Adrenal gland (tissue), 12 donors: ENCODE results near the gene CDHR2. TPM values are rescaled to one million over a fixed set of nuclear protein-coding genes. Genes with fewer than 3 reads are reported as not detected.

Experiments
- DNase-seq, 7 donors: peaks; one replicate each; pipeline ENCODE4 v3.0.0-alpha.2; 2019 to 2020
- H3K27ac ChIP-seq, 5 donors: fragments of 200-600 bp; sonication (generic) in 4 of 5; 1 replicate in 3 of 5; 2 replicates in 2 of 5; pipeline versions ENCODE4 v1.5.1 to v1.8.0; 2016 to 2020; ENCODE audit warnings: mild to moderate bottlenecking in 1 of 5
- H3K27me3 ChIP-seq: fragments of 200-600 bp; 2 replicates; pipeline ENCODE4 v1.8.0; 2021
- H3K36me3 ChIP-seq, 2 donors: fragments of 200-600 bp; replicated peaks in 1 of 2; 1 replicate in 1 of 2; 2 replicates in 1 of 2; pipeline versions ENCODE4 v1.5.1 to v1.8.0; 2018 to 2022
- H3K4me1 ChIP-seq, 2 donors: fragments of 200-600 bp; replicated peaks in 1 of 2; 1 replicate in 1 of 2; 2 replicates in 1 of 2; pipeline versions ENCODE4 v1.5.1 to v1.8.0; 2018 to 2021
- H3K4me3 ChIP-seq, 4 donors: fragments of 200-600 bp; sonication (generic) in 3 of 4; one replicate each; pipeline ENCODE4 v1.5.1; 2016 to 2018
- H3K9me3 ChIP-seq, 3 donors: fragments of 200-600 bp; sonication (generic) in 1 of 3; replicated peaks in 1 of 3; 1 replicate in 2 of 3; 2 replicates in 1 of 3; pipeline versions ENCODE4 v1.5.1 to v1.8.0; 2016 to 2021
- CTCF ChIP-seq, 6 experiments: fragments of 450-650 bp in 4 of 6; fragments of 200-600 bp in 2 of 6; sonication (generic) in 1 of 6; IDR thresholded peaks; 1 replicate in 5 of 6; 2 replicates in 1 of 6; pipeline versions ENCODE4 v1.5.1 to v1.8.0; 2016 to 2021; ENCODE audit warnings: antibody characterized with exemption in 6 of 6, mild to moderate bottlenecking in 2 of 6, moderate library complexity in 1 of 6
- POLR2A ChIP-seq, 2 donors: fragments of 450-650 bp; IDR thresholded peaks; one replicate each; pipeline ENCODE4 v1.6.1; 2017; ENCODE audit warnings: antibody characterized with exemption in 2 of 2, mild to moderate bottlenecking in 2 of 2, moderate library complexity in 1 of 2
- WGBS, 4 donors: extraction: QIAGEN DNeasy Blood & Tissue Kit in 2 of 4; methylation state at CpG; one replicate each; pipeline versions ENCODE4 v1.1.5 to v1.1.7; 2013 to 2017; 5-methylcytosine and 5-hydroxymethylcytosine counted together
- intact Hi-C, 2 donors: fragments of 100-400 bp; cut with DNase I; formaldehyde crosslinking; loops; one replicate each; pipeline versions ENCODE4 v1.14.1 to v1.15.0; 2022 to 2023
- microRNA-seq, 3 donors: library from miRNA; unstranded; fragments of <30 nt; microRNA quantifications; one replicate each; pipeline ENCODE4, GENCODE V29; 2017 to 2020
- polyA plus RNA-seq, 3 donors: library from polyadenylated mRNA; stranded (reverse); fragments of 200-250 nt in 2 of 3; fragments of 350-450 nt in 1 of 3; fragmentation: Illumina TruSeq in 1 of 3; extraction: RNeasy Lipid Tissue Mini Kit (QIAGEN cat#74804) in 1 of 3; gene quantifications; one replicate each; pipeline ENCODE4 v1.2.3, GENCODE V29; 2013 to 2014
- small RNA-seq, 2 donors: library from RNA; depleted of rRNA; stranded (forward); fragments of <200 nt; gene quantifications; one replicate each; pipeline ENCODE3, GENCODE V24; 2016
- total RNA-seq, 9 donors: library from RNA; depleted of rRNA in 4 of 9; stranded (reverse); fragments of >200 nt in 4 of 9; fragments of 120-200 nt in 1 of 9; fragmentation: NEBNext Ultra II Directional in 1 of 9; extraction: Animal tissue kit (Norgen Biotek cat#: 25700) in 1 of 9; gene quantifications; one replicate each; pipeline versions ENCODE4 v1.1.0 to v1.2.4, GENCODE V29; 2013 to 2023
- donor health status: healthy with polysubstance abuse.
- donor health status: Bipolar disorder and iron deficiency.
- donor health status: DM: yes; HTN: yes; CAD: no.
- donor health status: DM: no; HTN: no; CAD: no.
- donor health status: DM: no; HTN: no; CAD: no.
- donor health status: DM: yes; HTN: yes; CAD: no.

CDHR2 gene
- total and polyA plus RNA-seq, 12 donors = under 0.01 to 0.55 (median 0.15) TPM; not detected in 2

DNA sequence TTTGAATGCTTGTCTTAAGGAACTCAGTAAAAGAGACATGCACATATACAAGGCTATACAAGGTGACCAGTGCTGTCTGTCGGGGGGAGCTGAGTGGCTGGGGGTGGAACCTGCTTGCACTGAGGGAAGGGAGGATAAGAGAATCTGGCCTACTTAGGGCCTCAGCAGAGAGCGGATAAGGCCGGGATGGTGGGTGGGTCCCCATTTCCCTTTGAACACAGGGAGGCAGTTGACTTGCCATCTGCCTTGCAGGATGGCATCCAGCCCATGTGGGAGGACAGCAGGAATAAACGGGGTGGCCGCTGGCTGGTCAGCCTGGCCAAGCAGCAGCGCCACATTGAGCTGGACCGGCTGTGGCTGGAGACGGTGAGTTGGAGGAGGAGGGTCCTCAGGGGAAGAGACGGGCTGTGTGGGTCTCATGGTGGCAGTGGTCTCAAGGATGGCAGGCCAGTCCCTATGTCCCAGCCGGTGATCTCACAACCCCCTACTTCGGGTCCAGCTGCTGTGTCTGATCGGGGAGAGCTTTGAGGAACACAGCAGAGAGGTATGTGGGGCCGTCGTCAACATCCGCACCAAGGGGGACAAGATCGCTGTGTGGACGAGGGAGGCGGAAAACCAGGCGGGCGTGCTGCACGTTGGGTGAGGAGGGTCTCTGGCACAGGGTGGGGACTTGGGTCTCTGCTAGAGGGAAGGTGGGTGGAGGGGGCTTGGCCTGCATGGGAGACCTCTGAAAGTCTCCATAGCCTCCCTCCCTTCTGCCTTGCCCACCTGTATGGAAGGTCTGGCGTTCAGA is 95.9 kb downstream of the CDHR2 start:
- no peaks in the 10 kb centered on the region for H3K9me3 ChIP-seq
- H3K4me3 ChIP-seq = no peak overlapping the region
- H3K4me1 ChIP-seq = peaks cover 15 to 26% of the 10 kb centered on the region in 2 donors
- 93 to 96% (median 95%) methylated on average over 17 to 22 of the region's 22 CpGs for WGBS, 4 donors
- intact Hi-C loops = no loop called here
- no peak for DNase-seq
- H3K27ac ChIP-seq = no peak overlapping the region
- H3K36me3 ChIP-seq = no peaks in the 10 kb centered on the region
- TF ChIP-seq POLR2A (IDR thresholded peaks at IDR 0.05) (no peak), CTCF (IDR thresholded peaks at IDR 0.05) (no peak)
- no peaks in the 10 kb centered on the region for H3K27me3 ChIP-seq

Small RNA genes lying within 50 kb of the gene (microRNA-seq; reads per million reads assigned to microRNA genes)
- gene MIR4281 = 0 reads per million in 3 donors

Small RNA genes lying within 50 kb of the gene (small RNA-seq; reads per million reads assigned to genes)
- gene MIR4281 = 0 reads per million in 2 donors
- 0 reads per million in 2 donors for gene RF00019
- 0 reads per million in 2 donors for gene RN7SL684P

Other genes with a start within 250 kb of the CDHR2 start
- gene KIAA1191, start 187.6 kb upstream of the CDHR2 start, total RNA-seq = 100 to 1,000 TPM in 6 of 9 donors, 10 to 100 TPM in 3; 83.6 to 127 (median 106) TPM
- 10 to 100 TPM; 52.9 to 86.4 (median 61.8) TPM for gene KIAA1191, start 187.6 kb upstream of the CDHR2 start, polyA plus RNA-seq
- gene ARL10, start 183.9 kb upstream of the CDHR2 start, total RNA-seq = 1 to 10 TPM; 1.6 to 8.8 (median 3.0) TPM
- 1 to 10 TPM; 1.9 to 6.1 (median 3.5) TPM for gene ARL10, start 183.9 kb upstream of the CDHR2 start, polyA plus RNA-seq
- gene NOP16, start 160.7 kb upstream of the CDHR2 start, total RNA-seq = 10 to 100 TPM in 5 of 9 donors, 1 to 10 TPM in 4; 6.2 to 53.3 (median 19.3) TPM
- 10 to 100 TPM; 49.5 to 62.1 (median 57.0) TPM for gene NOP16, start 160.7 kb upstream of the CDHR2 start, polyA plus RNA-seq
- gene HIGD2A, start 160.6 kb upstream of the CDHR2 start, total RNA-seq = 100 to 1,000 TPM; 138 to 262 (median 198) TPM
- gene HIGD2A, start 160.6 kb upstream of the CDHR2 start, polyA plus RNA-seq = 100 to 1,000 TPM; 112 to 492 (median 244) TPM
- 100 to 1,000 TPM; 129 to 261 (median 159) TPM for gene CLTB, start 132.8 kb upstream of the CDHR2 start, total RNA-seq
- 100 to 1,000 TPM; 118 to 299 (median 262) TPM for gene CLTB, start 132.8 kb upstream of the CDHR2 start, polyA plus RNA-seq
- gene FAF2, start 101.0 kb upstream of the CDHR2 start, total RNA-seq = 10 to 100 TPM; 29.0 to 62.3 (median 41.0) TPM
- 10 to 100 TPM; 21.2 to 68.2 (median 24.3) TPM for gene FAF2, start 101.0 kb upstream of the CDHR2 start, polyA plus RNA-seq
- gene RNF44, start 11.9 kb upstream of the CDHR2 start, total RNA-seq = 10 to 100 TPM in 8 of 9 donors, 1 to 10 TPM in 1; 6.9 to 65.7 (median 25.3) TPM
- 10 to 100 TPM in 2 of 3 donors, 1 to 10 TPM in 1; 5.3 to 43.1 (median 16.4) TPM for gene RNF44, start 11.9 kb upstream of the CDHR2 start, polyA plus RNA-seq
- gene GPRIN1, start 60.8 kb downstream of the CDHR2 start, total RNA-seq = 1 to 10 TPM in 5 of 9 donors, under 1 TPM in 4; 0.42 to 4.0 (median 1.4) TPM
- gene GPRIN1, start 60.8 kb downstream of the CDHR2 start, polyA plus RNA-seq = 1 to 10 TPM in 2 of 3 donors, under 1 TPM in 1; 0.81 to 2.2 (median 1.3) TPM
- 1 to 10 TPM in 2 of 9 donors, under 1 TPM in 3, not detected in 4; 0.19 to 2.4 (median 0.78) TPM for gene SNCB, start 81.2 kb downstream of the CDHR2 start, total RNA-seq
- gene SNCB, start 81.2 kb downstream of the CDHR2 start, polyA plus RNA-seq = 1 to 10 TPM; 1.0 to 8.6 (median 2.8) TPM
- gene EIF4E1B, start 81.3 kb downstream of the CDHR2 start, total RNA-seq = under 1 TPM in 2 of 9 donors, not detected in 7; 0.28 to 0.44 TPM
- under 1 TPM; 0.24 to 0.37 (median 0.24) TPM for gene EIF4E1B, start 81.3 kb downstream of the CDHR2 start, polyA plus RNA-seq
- gene TSPAN17, start 98.1 kb downstream of the CDHR2 start, total RNA-seq = 100 to 1,000 TPM in 1 of 9 donors, 10 to 100 TPM in 8; 25.8 to 106 (median 55.5) TPM
- gene TSPAN17, start 98.1 kb downstream of the CDHR2 start, polyA plus RNA-seq = 10 to 100 TPM; 35.1 to 52.0 (median 43.8) TPM